ENCODE measurements around the gene TBC1D10A. TPM values are rescaled to one million over a fixed set of nuclear protein-coding genes. Genes with fewer than 3 reads are reported as not detected.

The TBC1D10A gene
- total RNA-seq, 1 donor from 2014 or later, result 51.3 TPM

DNA sequence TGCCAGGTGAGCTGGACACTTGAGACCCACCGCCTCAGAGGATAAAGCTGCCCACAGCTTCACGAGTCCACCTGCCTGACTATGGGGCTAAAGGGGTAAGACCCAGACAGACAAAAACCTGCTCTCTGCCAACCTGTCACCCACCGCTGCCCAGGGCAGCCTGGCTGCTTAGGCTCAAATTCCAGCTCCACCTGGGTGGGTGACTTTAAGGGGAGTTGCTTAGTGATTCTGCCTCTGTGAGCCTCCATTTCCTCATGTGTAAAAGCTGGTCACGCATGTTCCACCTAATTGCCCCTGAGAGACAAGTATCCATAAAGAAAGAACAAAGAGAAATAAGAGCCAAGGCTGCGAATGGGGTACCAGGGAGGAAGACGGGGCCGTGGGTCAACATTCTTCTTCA lies 33.7 kb downstream of the TBC1D10A start:
- Histone ChIP-seq H3K36me3 (peaks cover 0 to 48% of the 10 kb centered on the region in 2 donors), H3K4me1 (peaks cover 72% of the 10 kb centered on the region), H3K9me3 (no peaks in the 10 kb centered on the region), H3K4me3 (no peak overlapping the region), H3K27ac (peak overlapping the region; percentile 97), H3K27me3 (no peaks in the 10 kb centered on the region)
- no peak for DNase-seq (ENCODE audit: extremely low spot score in 2 of 2)
- intact Hi-C loops (cut with DNase I), result no loop called here
- TF ChIP-seq CTCF (IDR thresholded peaks at IDR 0.05) (no peak), POLR2AphosphoS5 (IDR thresholded peaks at IDR 0.05; ENCODE audit: insufficient read depth in 1 of 2, low read depth in 1 of 2) (no peak), POLR2A (IDR thresholded peaks at IDR 0.05) (no peak)

DNA sequence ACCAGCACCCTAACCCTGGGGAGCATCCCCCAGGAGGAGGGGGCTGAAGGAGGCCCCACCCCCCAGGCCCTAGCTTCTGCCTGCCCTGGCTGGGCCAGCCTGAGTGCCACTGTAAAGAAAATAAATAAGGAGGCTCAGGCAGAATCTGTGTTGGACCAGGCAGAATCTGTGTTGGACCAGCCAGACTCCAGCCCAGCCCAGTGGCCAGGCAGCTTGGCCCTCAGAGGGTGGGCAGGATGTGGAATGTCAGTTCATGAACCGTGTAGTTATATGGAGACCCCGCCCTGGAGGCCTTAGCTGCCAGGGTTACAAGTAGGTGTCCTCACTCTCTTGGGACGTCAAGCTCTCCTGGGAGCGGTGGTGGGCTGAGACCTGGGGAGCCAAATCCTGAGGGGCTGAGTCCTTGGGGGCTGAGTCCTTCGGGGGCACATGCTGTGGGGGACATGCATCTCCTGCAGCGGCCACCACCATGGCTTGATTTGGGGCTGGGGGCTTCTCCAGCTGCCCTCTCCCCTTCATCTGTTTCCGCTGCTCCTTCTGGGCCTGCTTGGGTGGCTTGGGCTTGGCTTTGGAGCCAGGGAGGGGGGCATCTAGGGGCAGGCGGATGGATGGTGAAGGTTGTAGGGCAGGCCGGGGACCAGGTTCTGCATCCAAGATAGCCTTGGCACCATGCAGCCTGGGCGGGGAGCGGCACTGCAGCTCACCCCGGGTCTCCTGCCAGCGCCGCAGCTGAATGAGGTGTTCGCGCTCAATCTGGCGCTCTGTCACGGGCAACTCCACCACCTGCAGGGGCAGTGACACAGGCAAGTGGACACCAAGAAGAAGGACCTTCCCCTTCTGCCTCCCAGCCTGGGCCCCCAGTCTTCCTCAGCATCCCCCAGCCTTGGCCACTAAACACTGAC lies 34.4 kb downstream of the TBC1D10A start:
- Histone ChIP-seq H3K36me3 (peaks cover 0 to 45% of the 10 kb centered on the region in 2 donors), H3K4me3 (no peak overlapping the region), H3K9me3 (no peaks in the 10 kb centered on the region), H3K27ac (peak overlapping the region; percentile 97), H3K27me3 (no peaks in the 10 kb centered on the region), H3K4me1 (peaks cover 72% of the 10 kb centered on the region)
- no peak for TF ChIP-seq POLR2A (IDR thresholded peaks at IDR 0.05)
- no peak for TF ChIP-seq CTCF (IDR thresholded peaks at IDR 0.05)
- TF ChIP-seq POLR2AphosphoS5 (IDR thresholded peaks at IDR 0.05; ENCODE audit: insufficient read depth in 1 of 2, low read depth in 1 of 2), result no peak
- no peak for DNase-seq (ENCODE audit: extremely low spot score in 2 of 2)
- intact Hi-C loops (cut with DNase I), result no loop called here

GRCh38 chr22:30291058-30291892 lies 35.5 kb downstream of the TBC1D10A start:
- TF ChIP-seq CTCF (IDR thresholded peaks at IDR 0.05) (no peak), POLR2AphosphoS5 (IDR thresholded peaks at IDR 0.05; ENCODE audit: insufficient read depth in 1 of 2, low read depth in 1 of 2) (peak; percentile 92 to 95), POLR2A (IDR thresholded peaks at IDR 0.05) (no peak)
- H3K9me3 ChIP-seq, result no peaks in the 10 kb centered on the region
- peaks cover 0 to 39% of the 10 kb centered on the region in 2 donors for H3K36me3 ChIP-seq
- H3K27ac ChIP-seq, result peak overlapping the region; percentile 97
- intact Hi-C loops (cut with DNase I), result no loop called here
- no peaks in the 10 kb centered on the region for H3K27me3 ChIP-seq
- H3K4me3 ChIP-seq, result no peak overlapping the region
- peak in 1 of 2 donors; percentile 96 for DNase-seq (ENCODE audit: extremely low spot score in 2 of 2)
- H3K4me1 ChIP-seq, result peaks cover 66% of the 10 kb centered on the region

GRCh38 chr22:30290342-30291057 lies 36.2 kb downstream of the TBC1D10A start:
- Histone ChIP-seq H3K9me3 (no peaks in the 10 kb centered on the region), H3K27me3 (no peaks in the 10 kb centered on the region), H3K36me3 (peaks cover 0 to 42% of the 10 kb centered on the region in 2 donors), H3K27ac (peak overlapping the region; percentile 97), H3K4me3 (peak overlapping the region; percentile 99 to 100), H3K4me1 (peaks cover 60% of the 10 kb centered on the region)
- intact Hi-C loops (cut with DNase I), result no loop called here
- TF ChIP-seq POLR2A (IDR thresholded peaks at IDR 0.05) (no peak), CTCF (IDR thresholded peaks at IDR 0.05) (no peak), POLR2AphosphoS5 (IDR thresholded peaks at IDR 0.05; ENCODE audit: insufficient read depth in 1 of 2, low read depth in 1 of 2) (no peak)
- no peak for DNase-seq (ENCODE audit: extremely low spot score in 2 of 2)
